C4-2B (cell line): Measurements from ENCODE around the gene TCF12.

Experiments
- H3K27ac ChIP-seq: fragments of 450-650 bp; 2 replicates; pipeline ENCODE4 v1.5.1; 2017
- ZFX ChIP-seq: fragments of 450-650 bp; IDR thresholded peaks from 2 replicates; pipeline ENCODE4 v1.6.1; 2017
- TF ChIP-seq, protein P1 (sequence below): fragments of 450-650 bp; conservative IDR thresholded peaks from 2 replicates; pipeline ENCODE4 v1.5.1; 2017; ENCODE audit warnings: mild to moderate bottlenecking

TCF12 gene

DNA sequence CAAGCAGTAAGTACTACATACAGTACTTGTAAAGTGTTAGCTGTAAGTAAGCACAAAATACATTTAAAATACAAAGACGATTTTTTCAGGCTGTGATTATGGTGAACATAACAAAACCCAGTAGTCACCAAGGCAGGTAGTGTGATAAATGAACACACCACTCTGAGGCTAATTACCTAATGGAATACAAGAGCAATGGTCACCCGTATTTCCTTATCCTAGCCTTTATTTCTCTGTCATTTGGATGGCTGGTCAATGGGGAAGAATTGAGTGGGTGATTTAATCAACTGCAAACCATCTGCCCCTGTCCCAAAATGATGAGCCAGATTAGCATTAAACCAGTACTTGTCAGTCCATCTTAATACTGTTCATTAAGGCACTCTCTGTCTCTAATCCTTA lies 368.7 kb downstream of the TCF12 start:
- no peak overlapping the region for H3K27ac ChIP-seq
- TF ChIP-seq ZFX: no peak
- TF ChIP-seq, protein P1, sequence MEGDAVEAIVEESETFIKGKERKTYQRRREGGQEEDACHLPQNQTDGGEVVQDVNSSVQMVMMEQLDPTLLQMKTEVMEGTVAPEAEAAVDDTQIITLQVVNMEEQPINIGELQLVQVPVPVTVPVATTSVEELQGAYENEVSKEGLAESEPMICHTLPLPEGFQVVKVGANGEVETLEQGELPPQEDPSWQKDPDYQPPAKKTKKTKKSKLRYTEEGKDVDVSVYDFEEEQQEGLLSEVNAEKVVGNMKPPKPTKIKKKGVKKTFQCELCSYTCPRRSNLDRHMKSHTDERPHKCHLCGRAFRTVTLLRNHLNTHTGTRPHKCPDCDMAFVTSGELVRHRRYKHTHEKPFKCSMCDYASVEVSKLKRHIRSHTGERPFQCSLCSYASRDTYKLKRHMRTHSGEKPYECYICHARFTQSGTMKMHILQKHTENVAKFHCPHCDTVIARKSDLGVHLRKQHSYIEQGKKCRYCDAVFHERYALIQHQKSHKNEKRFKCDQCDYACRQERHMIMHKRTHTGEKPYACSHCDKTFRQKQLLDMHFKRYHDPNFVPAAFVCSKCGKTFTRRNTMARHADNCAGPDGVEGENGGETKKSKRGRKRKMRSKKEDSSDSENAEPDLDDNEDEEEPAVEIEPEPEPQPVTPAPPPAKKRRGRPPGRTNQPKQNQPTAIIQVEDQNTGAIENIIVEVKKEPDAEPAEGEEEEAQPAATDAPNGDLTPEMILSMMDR: no peak

DNA sequence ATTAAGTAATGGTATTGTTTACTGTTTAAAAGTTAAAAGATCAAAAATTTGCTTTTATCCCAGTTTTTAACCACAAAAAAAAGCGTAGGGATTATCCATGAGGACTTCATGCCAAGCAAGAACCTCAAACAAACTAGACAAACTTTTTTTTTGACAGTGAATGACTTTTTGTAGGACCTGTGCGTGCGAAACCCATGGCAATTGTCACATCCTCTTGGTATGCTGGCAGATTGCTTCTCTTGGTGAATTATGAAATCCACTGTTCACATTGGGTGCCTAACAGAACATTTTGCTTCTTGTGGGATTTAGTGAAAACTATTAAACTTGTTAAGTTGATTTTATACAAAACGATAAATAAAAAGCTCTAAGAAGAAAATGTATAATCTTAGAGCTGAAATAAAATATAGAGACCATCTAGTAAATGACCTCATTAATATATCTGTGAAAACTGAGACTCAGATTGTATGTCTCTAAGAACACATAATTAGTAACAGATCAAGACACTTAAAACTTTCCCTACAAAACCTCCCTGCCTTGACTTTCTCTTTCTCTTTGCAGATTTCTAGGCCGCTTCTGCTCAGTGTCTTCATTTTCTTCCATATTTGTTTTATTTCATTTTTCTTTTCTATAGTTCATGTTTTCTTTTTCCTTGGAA lies 370.6 kb downstream of the TCF12 start:
- TF ChIP-seq ZFX: no peak
- TF ChIP-seq, protein P1: no peak
- H3K27ac ChIP-seq: no peak overlapping the region

DNA sequence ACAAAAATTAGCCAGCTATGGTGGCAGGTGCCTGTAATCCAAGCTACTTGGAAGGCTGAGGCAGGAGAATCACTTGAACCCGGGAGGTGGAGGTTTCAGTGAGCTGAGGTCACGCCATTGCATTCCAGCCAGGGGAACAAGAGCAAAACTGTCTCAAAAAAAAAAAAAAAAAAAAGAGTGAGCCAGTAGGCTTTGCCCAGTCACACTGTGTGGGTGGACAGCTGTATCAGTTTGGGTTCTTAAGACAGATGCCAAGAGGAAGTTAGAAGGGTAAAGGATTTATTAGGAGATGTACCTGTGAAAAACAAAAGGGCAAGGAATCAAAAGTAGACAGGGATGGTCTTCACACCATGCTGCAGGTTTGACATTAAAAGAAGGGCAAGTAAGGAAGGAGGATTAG lies 371.7 kb downstream of the TCF12 start:
- TF ChIP-seq, protein P1: no peak
- no peak for TF ChIP-seq ZFX
- H3K27ac ChIP-seq: no peak overlapping the region

DNA sequence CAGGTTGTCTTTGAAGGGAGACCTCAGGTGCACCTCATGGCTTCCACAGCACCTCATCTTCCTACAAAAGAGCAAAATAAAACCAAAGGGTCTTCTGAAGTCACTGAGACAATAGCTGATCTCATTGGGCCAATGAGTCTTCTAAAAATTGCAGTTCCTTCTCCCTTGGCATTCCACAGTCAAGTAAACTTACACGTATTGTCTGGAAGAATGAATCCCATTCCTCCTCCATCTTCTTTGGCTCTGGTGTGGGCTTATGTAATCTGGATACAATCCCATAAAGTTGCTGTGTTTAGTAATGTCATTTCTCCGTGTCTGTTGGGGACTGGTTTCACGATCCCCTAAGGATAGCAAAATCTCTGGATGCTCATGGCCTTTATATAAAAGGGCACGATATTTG lies 372.4 kb downstream of the TCF12 start:
- no peak overlapping the region for H3K27ac ChIP-seq
- TF ChIP-seq ZFX: no peak
- TF ChIP-seq, protein P1: no peak

DNA sequence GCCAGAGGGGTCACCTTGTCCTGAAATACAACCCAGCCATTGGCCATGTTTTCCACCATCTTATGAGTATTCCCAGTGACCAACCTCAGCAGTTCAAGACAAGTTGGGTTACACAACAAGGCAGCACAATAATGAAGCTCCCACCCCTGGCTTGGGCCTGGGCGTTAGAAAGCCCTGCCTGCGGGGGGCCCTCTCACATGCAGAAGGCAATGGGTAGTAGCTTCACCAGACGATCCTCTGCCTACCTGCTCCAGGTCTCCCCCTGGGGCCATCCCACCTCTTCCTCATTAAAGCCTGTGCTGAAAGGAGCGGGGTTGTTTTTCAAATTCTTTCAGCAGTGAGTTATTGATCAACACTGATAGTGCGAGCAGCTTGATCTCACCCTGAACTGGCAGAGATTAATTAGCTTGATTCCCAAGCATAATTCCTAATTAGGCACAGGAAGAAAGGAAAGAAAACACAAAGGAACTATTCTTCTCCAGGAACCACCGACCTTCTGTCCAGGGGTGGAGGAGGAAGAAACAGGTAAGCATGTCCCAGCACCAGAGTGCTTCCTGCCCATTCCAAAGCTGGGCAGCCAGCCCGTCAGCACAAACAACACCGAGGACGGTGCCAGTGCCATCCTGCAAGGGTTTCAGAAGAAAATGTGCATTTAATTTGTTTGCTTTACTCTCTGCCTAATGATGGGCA lies 378.2 kb downstream of the TCF12 start:
- H3K27ac ChIP-seq: no peak overlapping the region
- TF ChIP-seq, protein P1: no peak
- TF ChIP-seq ZFX: no peak

DNA sequence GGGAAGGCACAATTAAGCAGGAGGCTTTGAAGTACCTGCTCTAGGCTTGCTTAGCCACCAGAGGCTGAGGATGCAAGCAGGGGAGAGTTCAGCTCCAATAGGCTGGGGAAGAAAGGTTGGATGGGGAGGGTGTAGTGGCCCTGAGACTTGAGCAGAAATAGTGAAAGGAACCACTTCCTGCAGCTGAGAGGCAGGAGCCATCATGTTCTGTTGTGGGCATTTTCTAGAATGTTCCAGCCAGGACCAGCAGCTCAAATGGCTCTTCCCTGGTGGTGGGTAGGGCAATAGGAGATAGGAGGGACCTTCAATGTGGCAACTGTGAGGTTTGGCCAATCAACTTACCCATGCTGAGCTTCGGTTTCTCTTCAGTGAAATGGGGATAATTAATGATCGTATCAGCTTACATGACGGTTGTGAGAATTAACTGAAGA lies 378.7 kb downstream of the TCF12 start:
- no peak for TF ChIP-seq ZFX
- H3K27ac ChIP-seq: no peak overlapping the region

DNA sequence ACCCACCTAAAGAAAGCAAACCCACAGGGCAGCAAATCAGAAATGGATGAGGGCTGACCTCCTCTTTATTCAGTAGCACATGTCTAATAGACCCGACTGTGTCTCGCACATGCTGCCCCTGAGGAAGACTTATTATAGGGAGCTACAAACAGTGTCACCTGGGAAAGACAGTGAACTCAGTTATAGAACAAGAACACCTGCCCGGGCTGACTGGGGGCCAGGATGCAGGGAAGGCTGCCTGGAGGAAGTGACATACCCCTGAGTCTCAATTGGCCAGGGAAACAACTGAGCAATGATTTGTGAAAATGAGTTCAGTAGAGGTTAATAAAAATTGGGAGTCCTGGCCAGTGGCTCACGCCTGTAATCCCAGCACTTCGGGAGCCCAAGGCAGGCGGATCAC lies 379.2 kb downstream of the TCF12 start:
- no peak overlapping the region for H3K27ac ChIP-seq
- TF ChIP-seq ZFX: no peak
- TF ChIP-seq, protein P1: no peak

DNA sequence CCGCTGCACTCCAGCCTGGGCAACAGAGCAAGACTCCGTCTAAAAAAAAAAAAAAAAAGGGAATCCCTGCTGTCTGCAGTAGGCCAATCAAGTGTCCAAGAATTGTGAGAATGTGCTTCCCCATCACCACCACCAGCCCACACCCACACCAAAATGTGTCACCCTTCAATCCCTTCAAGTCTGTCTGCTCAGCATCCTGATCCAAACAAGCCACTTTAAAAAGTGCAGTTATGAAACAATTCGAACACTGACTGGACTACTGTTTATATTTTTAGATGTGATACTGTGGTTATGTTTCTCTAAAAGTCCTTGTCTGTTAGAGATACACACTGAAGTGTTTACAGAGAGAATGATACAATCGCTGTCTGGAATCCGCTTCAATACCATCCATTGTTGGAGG lies 379.8 kb downstream of the TCF12 start:
- TF ChIP-seq, protein P1: no peak
- no peak for TF ChIP-seq ZFX
- H3K27ac ChIP-seq: no peak overlapping the region
